ENCODE measurements around the gene FAXC. TPM values are rescaled to one million over a fixed set of nuclear protein-coding genes. Genes with fewer than 3 reads are reported as not detected.

Gene FAXC
- total and polyA plus RNA-seq, 2 of the 8 experiments (the other 6 are each of a cell fraction or from before 2014, with no cell fraction given) = 23.2 to 29.8 TPM

GRCh38 chr6:99253271-99253670 lies 96.2 kb downstream of the FAXC start:
- ChIA-PET POLR2A (ENCODE audit: partially characterized antibody) (no interaction called here), CTCF (ENCODE audit: partially characterized antibody) (interaction anchor here (1.3 kb wide), 1 partner anchor 11 kb away, joined by 8 read pairs; no protein-coding TSS in a partner anchor)
- Histone ChIP-seq H2AK5ac (ENCODE audit: low read depth, low read length) (no peak overlapping the region), H4K8ac (ENCODE audit: extremely low read depth, insufficient read depth, low read length) (no peak overlapping the region), H3K79me2 (ENCODE audit: control insufficient read depth in 1 of 2, insufficient read depth in 2 of 2, low read length in 2 of 2) (no peaks in the 10 kb centered on the region), H4K20me1 (replicated peaks in 1 of 2; ENCODE audit: control insufficient read depth in 1 of 2, insufficient read depth in 2 of 2, low read length in 2 of 2) (no peaks in the 10 kb centered on the region), H2BK20ac (ENCODE audit: low read length) (no peak overlapping the region), H2AFZ (ENCODE audit: low read length) (no peak overlapping the region), H3K9ac (replicated peaks in 1 of 4; ENCODE audit: extremely low read depth in 1 of 4, low read depth in 3 of 4, low read length in 3 of 4) (no peak overlapping the region), H3K23ac (ENCODE audit: insufficient read length) (no peak overlapping the region), H3K4me2 (ENCODE audit: insufficient read depth in 1 of 2, low read depth in 2 of 2, low read length in 2 of 2) (no peak overlapping the region), H4K91ac (replicated peaks; ENCODE audit: insufficient read length, low read length) (no peak overlapping the region), H3K36me3 (ENCODE audit: control insufficient read depth in 2 of 4, insufficient read depth in 4 of 4, low read length in 3 of 4) (no peaks in the 10 kb centered on the region), H2BK120ac (replicated peaks; ENCODE audit: low read depth, low read length) (no peak overlapping the region), H3K23me2 (ENCODE audit: low read depth, low read length) (no peaks in the 10 kb centered on the region), H3K79me1 (ENCODE audit: low read depth, low read length) (no peaks in the 10 kb centered on the region), H3K4ac (replicated peaks; ENCODE audit: insufficient read length, low read depth, low read length) (no peak overlapping the region), H2BK15ac (ENCODE audit: low read length) (no peak overlapping the region), H3K9me3 (ENCODE audit: insufficient read depth in 2 of 2, low read depth in 1 of 2, low read length in 1 of 2) (no peaks in the 10 kb centered on the region), H3K18ac (ENCODE audit: extremely low read depth, low read length) (no peak overlapping the region), H3K56ac (replicated peaks; ENCODE audit: insufficient read length, low read depth, low read length) (no peak overlapping the region), H4K5ac (ENCODE audit: insufficient read length, low read depth, low read length) (no peak overlapping the region), H2BK12ac (ENCODE audit: low read depth, low read length) (no peak overlapping the region), H2BK5ac (ENCODE audit: low read depth, low read length) (no peak overlapping the region), H3K4me1 (replicated peaks in 1 of 4; ENCODE audit: control insufficient read depth in 3 of 4, insufficient read depth in 4 of 4, low read length in 3 of 4) (no peaks in the 10 kb centered on the region), H3K27me3 (replicated peaks in 1 of 4; ENCODE audit: control insufficient read depth in 3 of 4, extremely low read depth in 1 of 4, insufficient read depth in 3 of 4, low read length in 3 of 4) (no peaks in the 10 kb centered on the region), H3K4me3 (ENCODE audit: extremely low read depth in 1 of 4, insufficient read depth in 2 of 4, low read depth in 3 of 4, low read length in 4 of 4) (no peak overlapping the region), H3K27ac (ENCODE audit: low read depth, low read length) (no peak overlapping the region), H3K14ac (ENCODE audit: insufficient read length) (no peak overlapping the region)
- FAIRE-seq (no peak), DNase-seq (ENCODE audit: low read depth in 1 of 2, low spot score in 2 of 2) (no peak)
- no peak for TF ChIP-seq SIX5 (IDR thresholded peaks at IDR 0.05; ENCODE audit: low read depth, low read length)
- TF ChIP-seq POLR2AphosphoS5 (IDR thresholded peaks at IDR 0.05; ENCODE audit: low read depth, low read length) = no peak
- no peak for TF ChIP-seq EZH2 (IDR thresholded peaks at IDR 0.05; ENCODE audit: low read depth, low read length, severe bottlenecking)
- TF ChIP-seq SIN3A (conservative IDR thresholded peaks at IDR 0.05 in 1 of 2, IDR thresholded peaks at IDR 0.05 in 1 of 2; ENCODE audit: low read depth in 1 of 2, low read length in 2 of 2) = no peak
- WGBS, 2 experiments (ENCODE audit: extremely low coverage in 1 of 2, insufficient coverage in 1 of 2, insufficient read length in 1 of 2, insufficient replicate concordance in 2 of 2, low coverage in 1 of 2, low lambda C conversion rate in 2 of 2, missing lambda C conversion rate in 1 of 2) = 95% methylated on average over 2 of the region's 2 CpGs; no CpG with 5 or more reads in 1 of the 2 experiments
